ENCODE data around the gene SH3BGRL3.
A peak's percentile ranks its signal among the peaks of the same experiment; 100 is the strongest.

Gene SH3BGRL3

DNA sequence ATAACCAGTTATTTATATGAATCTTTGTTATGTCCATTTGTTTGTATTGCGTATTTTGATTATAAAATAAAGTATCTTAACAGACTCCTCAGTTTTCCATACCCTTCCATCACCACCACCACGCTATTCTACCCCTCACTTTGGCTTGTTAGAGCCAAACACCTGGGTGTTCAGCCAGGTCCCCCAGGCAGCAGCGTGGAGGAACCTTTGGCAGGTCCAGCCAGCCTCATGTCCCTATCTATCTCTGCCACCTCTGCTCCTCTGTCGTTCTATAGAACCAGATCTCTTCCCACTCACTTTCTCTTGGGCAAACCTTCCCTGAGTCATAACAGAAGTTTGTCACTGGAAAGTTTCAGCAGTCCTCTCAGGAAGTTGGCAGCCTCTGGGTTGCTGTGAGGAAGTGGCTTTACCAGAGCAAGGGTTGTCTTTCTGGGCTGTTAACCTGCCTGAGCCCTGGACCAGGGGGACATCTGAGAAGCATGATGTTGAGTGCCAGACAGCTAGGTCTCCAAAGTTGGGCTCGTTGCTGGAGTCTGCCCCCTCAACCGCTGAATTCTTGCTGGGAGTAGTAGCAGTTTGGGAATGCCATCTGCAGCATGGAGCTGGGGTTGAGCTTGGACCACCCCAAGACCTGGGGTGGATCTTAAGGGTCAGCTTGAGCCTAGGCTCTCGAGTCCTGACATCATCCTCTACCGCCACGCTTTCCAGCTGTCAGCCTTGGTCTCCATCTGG lies 996 bp upstream of the SH3BGRL3 start:
- no peaks in the 10 kb centered on the region for H3K27me3 ChIP-seq (replicated peaks; ENCODE audit: control insufficient read depth, insufficient read depth, low read length)
- DNase-seq (ENCODE audit: extremely low read depth, insufficient read length): no peak
- TF ChIP-seq, protein P1, sequence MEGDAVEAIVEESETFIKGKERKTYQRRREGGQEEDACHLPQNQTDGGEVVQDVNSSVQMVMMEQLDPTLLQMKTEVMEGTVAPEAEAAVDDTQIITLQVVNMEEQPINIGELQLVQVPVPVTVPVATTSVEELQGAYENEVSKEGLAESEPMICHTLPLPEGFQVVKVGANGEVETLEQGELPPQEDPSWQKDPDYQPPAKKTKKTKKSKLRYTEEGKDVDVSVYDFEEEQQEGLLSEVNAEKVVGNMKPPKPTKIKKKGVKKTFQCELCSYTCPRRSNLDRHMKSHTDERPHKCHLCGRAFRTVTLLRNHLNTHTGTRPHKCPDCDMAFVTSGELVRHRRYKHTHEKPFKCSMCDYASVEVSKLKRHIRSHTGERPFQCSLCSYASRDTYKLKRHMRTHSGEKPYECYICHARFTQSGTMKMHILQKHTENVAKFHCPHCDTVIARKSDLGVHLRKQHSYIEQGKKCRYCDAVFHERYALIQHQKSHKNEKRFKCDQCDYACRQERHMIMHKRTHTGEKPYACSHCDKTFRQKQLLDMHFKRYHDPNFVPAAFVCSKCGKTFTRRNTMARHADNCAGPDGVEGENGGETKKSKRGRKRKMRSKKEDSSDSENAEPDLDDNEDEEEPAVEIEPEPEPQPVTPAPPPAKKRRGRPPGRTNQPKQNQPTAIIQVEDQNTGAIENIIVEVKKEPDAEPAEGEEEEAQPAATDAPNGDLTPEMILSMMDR (IDR thresholded peaks at IDR 0.05; ENCODE audit: insufficient read depth, low read length, poor library complexity, severe bottlenecking): no peak
- H3K36me3 ChIP-seq (ENCODE audit: control insufficient read depth, insufficient read depth, low read length): peaks cover 3% of the 10 kb centered on the region
- H3K4me3 ChIP-seq (replicated peaks; ENCODE audit: low read depth, low read length): peak overlapping the region; percentile 88

DNA sequence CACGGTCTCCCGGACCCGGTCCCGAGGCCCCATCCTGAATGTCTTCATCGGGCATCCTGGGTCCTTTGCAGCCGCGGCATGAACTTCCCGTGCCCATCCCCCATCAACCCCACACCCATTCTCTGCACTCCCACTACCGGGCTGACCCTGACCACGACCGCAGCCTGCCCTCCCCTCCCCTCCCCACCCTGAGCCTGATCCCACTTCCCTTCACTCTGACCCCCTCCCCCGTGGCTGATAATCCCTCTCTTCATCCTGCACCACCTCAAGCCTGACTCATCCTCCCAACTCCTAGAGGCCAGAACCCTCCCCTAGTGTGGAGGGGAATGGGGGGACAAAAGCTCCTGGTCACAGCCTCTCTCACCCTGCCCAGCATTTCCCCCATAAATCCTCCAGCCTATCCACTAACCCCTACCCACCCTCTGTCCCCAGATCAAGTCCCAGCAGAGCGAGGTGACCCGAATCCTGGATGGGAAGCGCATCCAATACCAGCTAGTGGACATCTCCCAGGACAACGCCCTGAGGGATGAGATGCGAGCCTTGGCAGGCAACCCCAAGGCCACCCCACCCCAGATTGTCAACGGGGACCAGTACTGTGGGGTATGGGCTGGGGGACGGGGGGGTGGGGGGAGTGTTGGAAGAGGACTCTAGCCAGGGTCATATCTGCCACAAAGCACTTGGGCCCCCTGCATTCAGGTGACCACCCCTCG lies 602 bp downstream of the SH3BGRL3 start:
- no peak for DNase-seq (ENCODE audit: extremely low read depth, insufficient read length)
- Histone ChIP-seq H3K4me3 (replicated peaks; ENCODE audit: low read depth, low read length) (peak overlapping the region; percentile 88), H3K27me3 (replicated peaks; ENCODE audit: control insufficient read depth, insufficient read depth, low read length) (no peaks in the 10 kb centered on the region), H3K36me3 (ENCODE audit: control insufficient read depth, insufficient read depth, low read length) (peaks cover 3% of the 10 kb centered on the region)
- TF ChIP-seq, protein P1 (IDR thresholded peaks at IDR 0.05; ENCODE audit: insufficient read depth, low read length, poor library complexity, severe bottlenecking): no peak

DNA sequence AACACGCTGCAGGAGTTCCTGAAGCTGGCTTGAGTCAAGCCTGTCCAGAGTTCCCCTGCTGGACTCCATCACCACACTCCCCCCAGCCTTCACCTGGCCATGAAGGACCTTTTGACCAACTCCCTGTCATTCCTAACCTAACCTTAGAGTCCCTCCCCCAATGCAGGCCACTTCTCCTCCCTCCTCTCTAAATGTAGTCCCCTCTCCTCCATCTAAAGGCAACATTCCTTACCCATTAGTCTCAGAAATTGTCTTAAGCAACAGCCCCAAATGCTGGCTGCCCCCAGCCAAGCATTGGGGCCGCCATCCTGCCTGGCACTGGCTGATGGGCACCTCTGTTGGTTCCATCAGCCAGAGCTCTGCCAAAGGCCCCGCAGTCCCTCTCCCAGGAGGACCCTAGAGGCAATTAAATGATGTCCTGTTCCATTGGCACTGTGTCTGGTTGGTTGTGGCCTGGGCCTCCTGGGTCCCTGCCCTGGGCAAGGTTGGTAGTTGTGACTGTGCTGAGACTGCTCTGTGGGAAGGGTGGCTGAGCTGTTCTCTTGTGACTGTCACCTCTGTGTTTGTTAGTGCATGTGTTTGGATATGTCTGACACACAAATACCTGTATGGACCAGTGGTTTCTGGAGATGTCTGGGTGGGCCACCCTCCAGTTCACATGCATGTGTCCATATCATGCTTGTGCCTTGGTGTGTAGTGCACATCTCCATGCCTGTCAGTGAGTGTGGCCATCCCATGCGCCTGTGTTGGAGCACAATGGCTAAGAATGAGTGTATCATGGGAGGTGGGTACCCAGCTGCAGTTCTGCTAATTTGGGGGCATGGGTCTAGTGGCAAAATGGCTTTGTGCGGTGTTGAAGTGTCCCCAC lies 1.4 kb downstream of the SH3BGRL3 start:
- Histone ChIP-seq H3K4me3 (replicated peaks; ENCODE audit: low read depth, low read length) (peak overlapping the region; percentile 88), H3K27me3 (replicated peaks; ENCODE audit: control insufficient read depth, insufficient read depth, low read length) (no peaks in the 10 kb centered on the region), H3K36me3 (ENCODE audit: control insufficient read depth, insufficient read depth, low read length) (peaks cover 3% of the 10 kb centered on the region)
- no peak for DNase-seq (ENCODE audit: extremely low read depth, insufficient read length)
- TF ChIP-seq, protein P1 (IDR thresholded peaks at IDR 0.05; ENCODE audit: insufficient read depth, low read length, poor library complexity, severe bottlenecking): no peak

DNA sequence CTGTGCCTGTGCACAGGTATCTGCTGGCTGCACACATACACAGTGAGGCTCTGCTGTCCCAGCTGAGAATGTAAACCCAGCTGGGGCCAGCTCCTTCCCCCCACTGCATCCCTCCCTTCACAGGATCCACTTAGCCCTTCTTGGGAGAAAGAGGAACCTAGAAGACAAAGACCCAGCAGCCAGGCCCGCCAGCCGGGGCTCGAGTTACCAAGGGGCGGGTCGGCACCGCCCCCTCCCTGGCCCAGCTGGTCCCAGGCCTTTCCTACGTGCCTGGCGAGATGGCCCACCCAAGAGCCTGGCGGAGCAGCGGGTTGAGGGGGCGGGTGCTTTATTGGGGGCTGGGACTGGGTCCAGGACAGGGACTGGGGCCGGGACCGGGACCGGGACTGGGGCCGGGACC lies 2.1 kb downstream of the SH3BGRL3 start:
- no peak for DNase-seq (ENCODE audit: extremely low read depth, insufficient read length)
- no peaks in the 10 kb centered on the region for H3K27me3 ChIP-seq (replicated peaks; ENCODE audit: control insufficient read depth, insufficient read depth, low read length)
- TF ChIP-seq, protein P1 (IDR thresholded peaks at IDR 0.05; ENCODE audit: insufficient read depth, low read length, poor library complexity, severe bottlenecking): no peak
- peaks cover 3% of the 10 kb centered on the region for H3K36me3 ChIP-seq (ENCODE audit: control insufficient read depth, insufficient read depth, low read length)
- no peak overlapping the region for H3K4me3 ChIP-seq (replicated peaks; ENCODE audit: low read depth, low read length)

DNA sequence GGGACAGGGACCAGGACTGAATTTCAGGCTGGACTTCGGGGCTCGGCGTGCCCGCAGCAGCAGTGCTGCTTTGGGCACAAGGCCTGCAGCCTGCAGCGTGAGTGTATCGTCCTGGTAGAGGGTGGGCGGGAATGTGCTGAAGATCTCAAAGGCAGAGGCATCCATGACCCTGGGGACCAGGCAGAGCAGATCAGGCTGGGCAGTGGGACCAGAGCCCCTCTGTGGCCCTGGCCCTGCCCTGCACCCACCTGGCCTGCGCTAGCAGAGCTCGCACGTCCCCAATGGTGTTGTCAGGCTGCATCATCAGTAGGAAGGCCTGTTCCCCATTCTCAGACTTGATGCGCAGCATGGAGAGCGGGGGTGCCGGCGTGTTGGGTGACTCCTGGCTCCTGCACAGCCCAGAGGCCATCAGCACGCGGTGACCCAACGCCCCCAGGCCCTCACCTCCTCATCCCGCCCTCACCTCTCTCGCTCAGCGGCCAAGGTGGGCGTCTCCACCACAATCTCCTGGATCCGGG lies 2.6 kb downstream of the SH3BGRL3 start:
- H3K4me3 ChIP-seq (replicated peaks; ENCODE audit: low read depth, low read length): no peak overlapping the region
- TF ChIP-seq, protein P1 (IDR thresholded peaks at IDR 0.05; ENCODE audit: insufficient read depth, low read length, poor library complexity, severe bottlenecking): no peak
- no peaks in the 10 kb centered on the region for H3K27me3 ChIP-seq (replicated peaks; ENCODE audit: control insufficient read depth, insufficient read depth, low read length)
- peaks cover 3% of the 10 kb centered on the region for H3K36me3 ChIP-seq (ENCODE audit: control insufficient read depth, insufficient read depth, low read length)
- DNase-seq (ENCODE audit: extremely low read depth, insufficient read length): no peak

All from GM06990 (cell line).